ENCODE data around the gene SEC61A2. TPM values are rescaled to one million over a fixed set of nuclear protein-coding genes. Genes with fewer than 3 reads are reported as not detected.

The SEC61A2 gene
- total RNA-seq, 6 experiments from 2014 or later = 3.6 to 7.5 (median 6.5) TPM

GRCh38 chr10:12208460-12208859 is 79.0 kb downstream of the SEC61A2 start:
- 100% methylated on average over 2 of the region's 5 CpGs for WGBS (ENCODE audit: insufficient coverage, low coverage, low lambda C conversion rate, missing lambda C conversion rate)
- Histone ChIP-seq H3K36me3 (peaks cover 4 to 46% (median 11%) of the 10 kb centered on the region in 4 donors), H3K4me1 (no peaks in the 10 kb centered on the region), H3K27me3 (no peaks in the 10 kb centered on the region), H3K4me3 (no peak overlapping the region), H3K27ac (no peak overlapping the region), H3K9me3 (no peaks in the 10 kb centered on the region)
- DNase-seq (no peak), ATAC-seq (no peak)
- intact Hi-C loops (cut with DNase I) = no loop called here
- TF ChIP-seq POLR2A (IDR thresholded peaks at IDR 0.05) (no peak), CTCF (IDR thresholded peaks at IDR 0.05) (no peak)

GRCh38 chr10:12212454-12212853 is 83.0 kb downstream of the SEC61A2 start:
- no peak for TF ChIP-seq POLR2A (IDR thresholded peaks at IDR 0.05)
- no peak for TF ChIP-seq CTCF (IDR thresholded peaks at IDR 0.05)
- WGBS (ENCODE audit: insufficient coverage, low coverage, low lambda C conversion rate, missing lambda C conversion rate) = 78% methylated on average over 2 of the region's 3 CpGs
- no peak overlapping the region for H3K27ac ChIP-seq
- peaks cover 0 to 5% (median 0%) of the 10 kb centered on the region in 4 donors for H3K4me1 ChIP-seq
- intact Hi-C loops (cut with DNase I) = no loop called here
- DNase-seq = no peak
- peaks cover 0 to 60% (median 12%) of the 10 kb centered on the region in 4 donors for H3K36me3 ChIP-seq
- no peak overlapping the region for H3K4me3 ChIP-seq
- no peak for ATAC-seq
- no peaks in the 10 kb centered on the region for H3K9me3 ChIP-seq
- H3K27me3 ChIP-seq = no peaks in the 10 kb centered on the region

GRCh38 chr10:12213621-12214020 is 84.1 kb downstream of the SEC61A2 start:
- intact Hi-C loops (cut with DNase I) = no loop called here
- DNase-seq (no peak), ATAC-seq (no peak)
- Histone ChIP-seq H3K4me1 (peaks cover 0 to 5% (median 0%) of the 10 kb centered on the region in 4 donors), H3K27me3 (no peaks in the 10 kb centered on the region), H3K9me3 (no peaks in the 10 kb centered on the region), H3K36me3 (peaks cover 0 to 67% (median 19%) of the 10 kb centered on the region in 4 donors), H3K4me3 (no peak overlapping the region), H3K27ac (no peak overlapping the region)
- 59% methylated on average over 3 of the region's 3 CpGs for WGBS (ENCODE audit: insufficient coverage, low coverage, low lambda C conversion rate, missing lambda C conversion rate)
- no peak for TF ChIP-seq POLR2A (IDR thresholded peaks at IDR 0.05)
- no peak for TF ChIP-seq CTCF (IDR thresholded peaks at IDR 0.05)

GRCh38 chr10:12214093-12214492 is 84.6 kb downstream of the SEC61A2 start:
- intact Hi-C loops (cut with DNase I) = no loop called here
- Histone ChIP-seq H3K27me3 (no peaks in the 10 kb centered on the region), H3K9me3 (no peaks in the 10 kb centered on the region), H3K4me1 (peaks cover 0 to 5% (median 0%) of the 10 kb centered on the region in 4 donors), H3K4me3 (no peak overlapping the region), H3K27ac (no peak overlapping the region), H3K36me3 (peaks cover 0 to 68% (median 21%) of the 10 kb centered on the region in 4 donors)
- 59% methylated on average over 4 of the region's 4 CpGs for WGBS (ENCODE audit: insufficient coverage, low coverage, low lambda C conversion rate, missing lambda C conversion rate)
- TF ChIP-seq CTCF (IDR thresholded peaks at IDR 0.05) = no peak
- TF ChIP-seq POLR2A (IDR thresholded peaks at IDR 0.05) = no peak
- no peak for DNase-seq
- ATAC-seq = no peak

Measured in right lobe of liver (tissue), 6 donors.